Suprapubic skin (tissue), 4 donors: ENCODE measurements around the gene RXRA. TPM values are rescaled to one million over a fixed set of nuclear protein-coding genes. Genes with fewer than 3 reads are reported as not detected.

Experiments
- DNase-seq, 2 donors: peaks; one replicate each; pipeline ENCODE4 v3.0.0-alpha.2; 2019; ENCODE audit warnings: low spot score in 2 of 2
- H3K27ac ChIP-seq: fragments of 200-600 bp; sonication (generic); one replicate; pipeline ENCODE4 v1.5.1; 2019
- H3K27me3 ChIP-seq: fragments of 200-600 bp; sonication (generic); one replicate; pipeline ENCODE4 v1.5.1; 2019
- H3K36me3 ChIP-seq: fragments of 200-600 bp; sonication (generic); one replicate; pipeline ENCODE4 v1.5.1; 2019
- H3K4me1 ChIP-seq: fragments of 200-600 bp; sonication (generic); one replicate; pipeline ENCODE4 v1.5.1; 2019
- H3K4me3 ChIP-seq: fragments of 200-600 bp; sonication (generic); one replicate; pipeline ENCODE4 v1.5.1; 2019; ENCODE audit warnings: mild to moderate bottlenecking
- H3K9me3 ChIP-seq: fragments of 200-600 bp; sonication (generic); one replicate; pipeline ENCODE4 v1.5.1; 2019
- CTCF ChIP-seq, 2 donors: fragments of 200-600 bp in 1 of 2; fragments of 450-650 bp in 1 of 2; sonication (generic) in 1 of 2; IDR thresholded peaks; one replicate each; pipeline ENCODE4 v1.5.1; 2016 to 2019; ENCODE audit warnings: antibody characterized with exemption in 2 of 2, mild to moderate bottlenecking in 1 of 2, moderate library complexity in 1 of 2
- EP300 ChIP-seq: sonication (generic); formaldehyde crosslinking; IDR thresholded peaks from one replicate; pipeline ENCODE4 v1.6.1; 2017; ENCODE audit warnings: antibody characterized with exemption
- POLR2A ChIP-seq, 2 donors: fragments of 450-650 bp; IDR thresholded peaks; one replicate each; pipeline ENCODE4 v1.6.1; 2017; ENCODE audit warnings: antibody characterized with exemption in 2 of 2, mild to moderate bottlenecking in 2 of 2, moderate library complexity in 2 of 2
- POLR2AphosphoS5 ChIP-seq, 3 donors: sonication (generic); formaldehyde crosslinking; IDR thresholded peaks; one replicate each; pipeline ENCODE4 v1.6.1; 2017; ENCODE audit warnings: antibody characterized with exemption in 3 of 3
- WGBS: methylation state at CpG from one replicate; pipeline ENCODE4 v1.1.5; 2018; 5-methylcytosine and 5-hydroxymethylcytosine counted together
- total RNA-seq, 4 donors: library from RNA; depleted of rRNA; stranded (reverse); fragments of >200 nt; gene quantifications; one replicate each; pipeline ENCODE4 v1.1.0, GENCODE V29; 2016

Gene RXRA
- total RNA-seq, 4 donors from 2014 or later = 165 to 240 (median 185) TPM

GRCh38 chr9:134328841-134329575 lies 2.8 kb downstream of the RXRA start:
- DNase-seq = no peak
- H3K4me1 ChIP-seq = peaks cover 83% of the 10 kb centered on the region
- no peak for TF ChIP-seq CTCF (IDR thresholded peaks at IDR 0.05)
- no peak for TF ChIP-seq POLR2A (IDR thresholded peaks at IDR 0.05)
- TF ChIP-seq EP300 = no peak
- TF ChIP-seq POLR2AphosphoS5 (IDR thresholded peaks at IDR 0.05) = no peak
- peak overlapping the region; percentile 76 for H3K27ac ChIP-seq
- no peaks in the 10 kb centered on the region for H3K27me3 ChIP-seq
- H3K9me3 ChIP-seq = no peaks in the 10 kb centered on the region
- H3K4me3 ChIP-seq = peak overlapping the region; percentile 88
- WGBS = 20% methylated on average over 19 of the region's 31 CpGs
- H3K36me3 ChIP-seq = no peaks in the 10 kb centered on the region

- Histone ChIP-seq H3K27me3 (no peaks in the 10 kb centered on the region), H3K4me3 (peak overlapping the region; percentile 88), H3K9me3 (no peaks in the 10 kb centered on the region), H3K27ac (peak overlapping the region; percentile 76), H3K4me1 (peaks cover 83% of the 10 kb centered on the region), H3K36me3 (no peaks in the 10 kb centered on the region)
- TF ChIP-seq CTCF (IDR thresholded peaks at IDR 0.05) = no peak
- no peak for TF ChIP-seq POLR2A (IDR thresholded peaks at IDR 0.05)
- no peak for TF ChIP-seq EP300
- no peak for TF ChIP-seq POLR2AphosphoS5 (IDR thresholded peaks at IDR 0.05)
- no peak for DNase-seq
- WGBS = 31% methylated on average over 5 of the region's 7 CpGs
These were observed 3.3 kb downstream of the RXRA start for GRCh38 chr9:134329576-134329855.

GRCh38 chr9:134329886-134330285 lies 3.6 kb downstream of the RXRA start:
- H3K4me3 ChIP-seq = peak overlapping the region; percentile 88
- H3K9me3 ChIP-seq = no peaks in the 10 kb centered on the region
- no peaks in the 10 kb centered on the region for H3K27me3 ChIP-seq
- no peak for DNase-seq
- H3K27ac ChIP-seq = peak overlapping the region; percentile 76
- H3K4me1 ChIP-seq = peaks cover 83% of the 10 kb centered on the region
- no peak for TF ChIP-seq CTCF (IDR thresholded peaks at IDR 0.05)
- no peak for TF ChIP-seq EP300
- TF ChIP-seq POLR2A (IDR thresholded peaks at IDR 0.05) = no peak
- no peak for TF ChIP-seq POLR2AphosphoS5 (IDR thresholded peaks at IDR 0.05)
- H3K36me3 ChIP-seq = no peaks in the 10 kb centered on the region
- WGBS = 5% methylated on average over 3 of the region's 5 CpGs

- Histone ChIP-seq H3K4me1 (peaks cover 85% of the 10 kb centered on the region), H3K36me3 (no peaks in the 10 kb centered on the region), H3K9me3 (no peaks in the 10 kb centered on the region), H3K4me3 (peak overlapping the region; percentile 88), H3K27ac (peak overlapping the region; percentile 76), H3K27me3 (no peaks in the 10 kb centered on the region)
- TF ChIP-seq POLR2AphosphoS5 (IDR thresholded peaks at IDR 0.05) (no peak), CTCF (IDR thresholded peaks at IDR 0.05) (no peak), POLR2A (IDR thresholded peaks at IDR 0.05) (no peak), EP300 (no peak)
- no peak for DNase-seq
- WGBS = 40% methylated on average over 2 of the region's 3 CpGs
These were observed 4.3 kb downstream of the RXRA start for GRCh38 chr9:134330590-134330989.

- WGBS = 55% methylated on average over 9 of the region's 30 CpGs
- Histone ChIP-seq H3K9me3 (no peaks in the 10 kb centered on the region), H3K4me3 (no peak overlapping the region), H3K4me1 (peaks cover 90% of the 10 kb centered on the region), H3K36me3 (no peaks in the 10 kb centered on the region), H3K27ac (no peak overlapping the region), H3K27me3 (no peaks in the 10 kb centered on the region)
- TF ChIP-seq CTCF (IDR thresholded peaks at IDR 0.05) (no peak), POLR2A (IDR thresholded peaks at IDR 0.05) (no peak), POLR2AphosphoS5 (IDR thresholded peaks at IDR 0.05) (no peak), EP300 (no peak)
- DNase-seq = no peak
These were observed 5.2 kb downstream of the RXRA start for GRCh38 chr9:134331186-134332025.
